Endothelial cell (in vitro differentiated cells): Measurements from ENCODE around the gene LRIG2. TPM values are rescaled to one million over a fixed set of nuclear protein-coding genes. Genes with fewer than 3 reads are reported as not detected.

Experiments used
- DNase-seq: peaks from one replicate; pipeline ENCODE4 v3.0.0; 2021; ENCODE audit warnings: low spot score
- H3K27ac Mint-ChIP-seq: one replicate; pipeline ENCODE4 v1.8.0; 2021; ENCODE audit warnings: mixed read lengths, inconsistent platforms; ENCODE audit not compliant: unreplicated experiment
- H3K27me3 Mint-ChIP-seq: one replicate; pipeline ENCODE4 v1.8.0; 2021; ENCODE audit warnings: mild to moderate bottlenecking, moderate library complexity, mixed read lengths, inconsistent platforms; ENCODE audit not compliant: unreplicated experiment
- H3K36me3 Mint-ChIP-seq: one replicate; pipeline ENCODE4 v1.8.0; 2021; ENCODE audit warnings: mild to moderate bottlenecking, low read depth, mixed read lengths, inconsistent platforms; ENCODE audit not compliant: unreplicated experiment
- H3K4me1 Mint-ChIP-seq: one replicate; pipeline ENCODE4 v1.8.0; 2021; ENCODE audit warnings: mild to moderate bottlenecking, mixed read lengths, inconsistent platforms; ENCODE audit not compliant: unreplicated experiment
- H3K4me3 Mint-ChIP-seq: one replicate; pipeline ENCODE4 v1.8.0; 2021; ENCODE audit warnings: mild to moderate bottlenecking, mixed read lengths, inconsistent platforms; ENCODE audit not compliant: unreplicated experiment
- H3K9me3 Mint-ChIP-seq: one replicate; pipeline ENCODE4 v1.8.0; 2021; ENCODE audit warnings: mixed read lengths, inconsistent platforms; ENCODE audit not compliant: unreplicated experiment
- total RNA-seq: library from RNA; stranded (reverse); fragmentation: NEBNext Ultra II Directional; extraction: Animal tissue kit (Norgen Biotek cat#: 25700); gene quantifications from one replicate; pipeline ENCODE4 v1.2.1, GENCODE V29; 2021; ENCODE audit not compliant: unreplicated experiment
- TF ChIP-seq, protein P1 (sequence below): fragments of 200-600 bp; sonication (generic); IDR thresholded peaks from one replicate; pipeline ENCODE4 v1.5.0; 2021; ENCODE audit warnings: antibody characterized with exemption; ENCODE audit not compliant: unreplicated experiment

LRIG2 gene
- total RNA-seq, 1 donor from 2014 or later: 23.0 TPM

DNA sequence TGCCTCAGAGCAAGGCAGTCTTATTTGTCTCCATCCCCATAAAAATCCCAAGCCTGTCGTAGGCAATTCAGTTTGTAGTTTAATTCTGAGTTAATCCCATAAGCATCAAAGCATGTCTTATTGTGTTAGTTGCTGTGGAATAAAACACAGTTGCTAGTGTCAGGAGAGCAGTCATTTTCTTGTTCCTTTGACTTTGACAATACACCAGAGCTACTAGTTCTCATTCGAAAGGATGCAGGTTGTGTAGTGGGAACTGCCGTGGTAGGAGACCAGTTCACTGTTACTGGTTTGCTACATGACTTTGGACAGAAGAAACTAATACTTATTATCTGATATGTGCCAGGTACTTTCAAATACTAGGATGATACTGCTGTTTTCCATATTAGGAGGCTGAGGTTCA lies 23.5 kb downstream of the LRIG2 start:
- H3K27me3 Mint-ChIP-seq: no peaks in the 10 kb centered on the region

DNA sequence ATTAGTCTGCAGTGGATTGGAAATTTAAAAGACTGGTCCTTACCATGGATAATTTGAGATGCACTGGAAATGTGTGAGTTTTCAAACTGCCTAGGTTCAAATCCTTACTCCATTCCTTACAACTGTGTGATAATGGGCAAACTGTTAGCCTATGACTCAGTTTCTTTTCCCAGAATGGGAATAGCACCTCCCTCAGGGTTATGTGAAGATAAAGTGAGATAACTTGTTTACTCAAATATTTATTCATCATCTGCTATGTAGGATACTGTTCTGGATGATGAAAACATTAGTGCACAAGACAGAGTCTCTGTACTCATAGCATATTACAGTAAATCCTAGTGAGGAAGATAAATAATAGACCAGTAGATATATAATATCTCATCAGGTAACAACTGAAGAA lies 28.6 kb downstream of the LRIG2 start:
- Mint-ChIP-seq H3K4me3 (no peak overlapping the region), H3K9me3 (no peaks in the 10 kb centered on the region), H3K27me3 (no peaks in the 10 kb centered on the region), H3K4me1 (no peaks in the 10 kb centered on the region), H3K27ac (no peak overlapping the region), H3K36me3 (peaks cover 26% of the 10 kb centered on the region)
- TF ChIP-seq, protein P1, sequence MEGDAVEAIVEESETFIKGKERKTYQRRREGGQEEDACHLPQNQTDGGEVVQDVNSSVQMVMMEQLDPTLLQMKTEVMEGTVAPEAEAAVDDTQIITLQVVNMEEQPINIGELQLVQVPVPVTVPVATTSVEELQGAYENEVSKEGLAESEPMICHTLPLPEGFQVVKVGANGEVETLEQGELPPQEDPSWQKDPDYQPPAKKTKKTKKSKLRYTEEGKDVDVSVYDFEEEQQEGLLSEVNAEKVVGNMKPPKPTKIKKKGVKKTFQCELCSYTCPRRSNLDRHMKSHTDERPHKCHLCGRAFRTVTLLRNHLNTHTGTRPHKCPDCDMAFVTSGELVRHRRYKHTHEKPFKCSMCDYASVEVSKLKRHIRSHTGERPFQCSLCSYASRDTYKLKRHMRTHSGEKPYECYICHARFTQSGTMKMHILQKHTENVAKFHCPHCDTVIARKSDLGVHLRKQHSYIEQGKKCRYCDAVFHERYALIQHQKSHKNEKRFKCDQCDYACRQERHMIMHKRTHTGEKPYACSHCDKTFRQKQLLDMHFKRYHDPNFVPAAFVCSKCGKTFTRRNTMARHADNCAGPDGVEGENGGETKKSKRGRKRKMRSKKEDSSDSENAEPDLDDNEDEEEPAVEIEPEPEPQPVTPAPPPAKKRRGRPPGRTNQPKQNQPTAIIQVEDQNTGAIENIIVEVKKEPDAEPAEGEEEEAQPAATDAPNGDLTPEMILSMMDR: no peak
- DNase-seq: no peak

More for the DNA sequence above, 23.5 kb downstream of the LRIG2 start:
- Mint-ChIP-seq H3K36me3 (peaks cover 19% of the 10 kb centered on the region), H3K27ac (no peak overlapping the region), H3K4me3 (no peak overlapping the region), H3K4me1 (no peaks in the 10 kb centered on the region), H3K9me3 (no peaks in the 10 kb centered on the region)
- TF ChIP-seq, protein P1: no peak
- DNase-seq: no peak

DNA sequence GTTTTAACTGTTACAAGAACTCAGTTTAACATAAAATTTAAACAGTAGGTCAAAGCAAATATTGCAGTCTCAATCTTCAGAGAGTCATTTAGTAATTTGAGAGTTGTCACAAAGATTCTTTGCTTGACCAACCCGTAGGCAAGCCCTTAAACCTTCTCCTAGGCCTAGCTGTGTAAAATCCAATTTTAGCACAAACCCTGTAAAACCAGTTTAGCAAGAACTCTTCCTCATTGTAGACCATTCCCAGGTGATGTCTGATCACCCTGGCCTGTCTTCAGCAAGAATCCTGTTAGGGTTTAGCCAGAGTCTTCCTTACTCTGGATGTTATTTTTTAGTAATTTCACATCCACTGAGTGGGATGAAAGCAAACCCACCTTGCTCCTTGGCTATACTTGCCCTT lies 30.1 kb downstream of the LRIG2 start:
- H3K4me3 Mint-ChIP-seq: no peak overlapping the region
- H3K9me3 Mint-ChIP-seq: no peaks in the 10 kb centered on the region
- no peaks in the 10 kb centered on the region for H3K4me1 Mint-ChIP-seq
- no peak overlapping the region for H3K27ac Mint-ChIP-seq
- H3K27me3 Mint-ChIP-seq: no peaks in the 10 kb centered on the region
- peaks cover 37% of the 10 kb centered on the region for H3K36me3 Mint-ChIP-seq
- DNase-seq: no peak
- TF ChIP-seq, protein P1: no peak

DNA sequence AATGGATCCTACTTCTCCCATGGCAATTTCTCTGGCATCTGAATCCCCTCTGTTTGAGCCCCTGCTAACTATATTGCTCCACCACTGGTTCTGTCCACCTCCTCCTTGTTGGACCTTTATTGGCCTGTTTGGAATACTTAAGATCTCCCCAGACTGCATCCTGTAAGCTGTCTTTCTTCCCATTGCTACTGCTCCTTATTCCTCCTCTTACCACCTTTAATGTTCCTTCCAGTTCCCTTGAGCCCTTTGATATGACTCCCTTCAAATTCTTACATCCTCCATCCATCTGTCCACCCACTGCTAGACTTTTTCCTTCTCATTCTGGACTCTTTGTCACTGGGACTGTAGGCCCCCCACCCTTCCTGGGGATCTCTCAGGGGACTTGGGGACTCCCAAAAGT lies 31.0 kb downstream of the LRIG2 start:
- Mint-ChIP-seq H3K27me3 (no peaks in the 10 kb centered on the region), H3K4me3 (no peak overlapping the region)

DNA sequence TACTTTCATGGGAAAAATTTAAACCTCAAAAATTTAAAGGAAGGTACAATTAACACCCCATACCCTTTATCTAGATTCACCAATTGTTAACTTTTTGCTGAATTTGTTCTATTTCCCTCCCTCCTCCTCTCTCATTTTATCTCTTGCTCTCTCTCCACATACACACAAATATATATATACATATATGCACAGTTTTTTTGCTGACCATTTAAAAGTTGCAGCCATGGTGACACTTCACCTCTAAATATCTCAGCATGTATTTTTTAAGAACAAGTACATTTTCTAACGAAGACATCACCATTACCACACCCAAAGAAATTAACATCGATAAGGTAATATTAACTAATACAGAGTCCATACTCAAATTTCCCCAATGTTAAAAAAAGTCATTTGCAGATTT lies 33.9 kb downstream of the LRIG2 start:
- TF ChIP-seq, protein P1: no peak
- Mint-ChIP-seq H3K9me3 (no peaks in the 10 kb centered on the region), H3K27me3 (no peaks in the 10 kb centered on the region), H3K36me3 (peaks cover 37% of the 10 kb centered on the region), H3K4me3 (peak overlapping the region; percentile 27), H3K27ac (no peak overlapping the region), H3K4me1 (no peaks in the 10 kb centered on the region)
- no peak for DNase-seq

More for the DNA sequence above, 31.0 kb downstream of the LRIG2 start:
- no peaks in the 10 kb centered on the region for H3K4me1 Mint-ChIP-seq
- no peaks in the 10 kb centered on the region for H3K9me3 Mint-ChIP-seq
- peaks cover 38% of the 10 kb centered on the region for H3K36me3 Mint-ChIP-seq
- no peak for DNase-seq
- TF ChIP-seq, protein P1: no peak
- H3K27ac Mint-ChIP-seq: no peak overlapping the region
